Common myeloid progenitor, CD34-positive (primary cell): ENCODE results near the gene AJUBA.

Experiments
- CTCF ChIA-PET: fragments of 350-600 bp; sonication (Branson Sonifier 250); formaldehyde crosslinking; loops from one replicate; lab custom pipeline; 2021; ENCODE audit warnings: antibody characterized with exemption; lab: Charles Lee
- POLR2A ChIA-PET: fragments of 350-600 bp; sonication (Branson Sonifier 250); formaldehyde crosslinking; loops from one replicate; lab custom pipeline; 2021; ENCODE audit warnings: antibody characterized with exemption; lab: Charles Lee
- DNase-seq, 3 donors: peaks; one replicate each; pipeline versions ENCODE4 v3.0.0 to v3.0.0-alpha.2; 2013
- H3K27ac ChIP-seq, 2 experiments: 1 replicate in 1 of 2; 2 replicates in 1 of 2; pipeline ENCODE4 v1.7.0; 2013; ENCODE audit warnings: inconsistent platforms in 2 of 2, low read length in 2 of 2, mild to moderate bottlenecking in 2 of 2, low read depth in 1 of 2, moderate library complexity in 1 of 2; ENCODE audit not compliant: severe bottlenecking in 2 of 2, insufficient read depth in 1 of 2, poor library complexity in 1 of 2
- H3K27me3 ChIP-seq, 5 experiments: replicated peaks in 2 of 5; 1 replicate in 3 of 5; 2 replicates in 2 of 5; pipeline versions ENCODE4 v1.6.1 to v1.7.0; 2013; ENCODE audit warnings: low read length in 4 of 5, mild to moderate bottlenecking in 2 of 5, moderate library complexity in 2 of 5, inconsistent platforms in 1 of 5; ENCODE audit not compliant: insufficient read depth in 5 of 5, control insufficient read depth in 4 of 5
- H3K36me3 ChIP-seq, 4 experiments: 1 replicate in 2 of 4; 2 replicates in 2 of 4; pipeline versions ENCODE4 v1.6.1 to v1.7.0; 2013; ENCODE audit warnings: low read length in 3 of 4, control low read depth in 1 of 4, mild to moderate bottlenecking in 1 of 4; ENCODE audit not compliant: control insufficient read depth in 4 of 4, insufficient read depth in 4 of 4
- H3K4me1 ChIP-seq, 4 experiments: 1 replicate in 3 of 4; 2 replicates in 1 of 4; pipeline versions ENCODE4 v1.6.1 to v1.7.1; 2013; ENCODE audit warnings: low read length in 3 of 4, mild to moderate bottlenecking in 3 of 4, control low read depth in 1 of 4, inconsistent platforms in 1 of 4, moderate library complexity in 1 of 4; ENCODE audit not compliant: control insufficient read depth in 4 of 4, insufficient read depth in 4 of 4; ENCODE audit errors: control extremely low read depth in 1 of 4
- H3K4me3 ChIP-seq, 7 experiments: 1 replicate in 4 of 7; 2 replicates in 3 of 7; pipeline versions ENCODE4 v1.5.1 to v1.7.0; 2013; ENCODE audit warnings: mild to moderate bottlenecking in 7 of 7, low read length in 6 of 7, moderate library complexity in 6 of 7, inconsistent platforms in 2 of 7, low read depth in 2 of 7, control low read depth in 1 of 7; ENCODE audit not compliant: insufficient read depth in 4 of 7, control insufficient read depth in 1 of 7; ENCODE audit errors: extremely low read depth in 1 of 7
- H3K9me3 ChIP-seq, 5 experiments: 1 replicate in 4 of 5; 2 replicates in 1 of 5; pipeline versions ENCODE4 v1.6.1 to v1.7.1; 2013; ENCODE audit warnings: low read length in 4 of 5, mild to moderate bottlenecking in 2 of 5, inconsistent platforms in 1 of 5, low read depth in 1 of 5, moderate library complexity in 1 of 5; ENCODE audit not compliant: control insufficient read depth in 4 of 5, insufficient read depth in 2 of 5; ENCODE audit errors: control extremely low read depth in 1 of 5
- WGBS: methylation state at CpG from one replicate; pipeline ENCODE4 v1.1.5; 2013; ENCODE audit not compliant: insufficient coverage; 5-methylcytosine and 5-hydroxymethylcytosine counted together

The AJUBA gene

DNA sequence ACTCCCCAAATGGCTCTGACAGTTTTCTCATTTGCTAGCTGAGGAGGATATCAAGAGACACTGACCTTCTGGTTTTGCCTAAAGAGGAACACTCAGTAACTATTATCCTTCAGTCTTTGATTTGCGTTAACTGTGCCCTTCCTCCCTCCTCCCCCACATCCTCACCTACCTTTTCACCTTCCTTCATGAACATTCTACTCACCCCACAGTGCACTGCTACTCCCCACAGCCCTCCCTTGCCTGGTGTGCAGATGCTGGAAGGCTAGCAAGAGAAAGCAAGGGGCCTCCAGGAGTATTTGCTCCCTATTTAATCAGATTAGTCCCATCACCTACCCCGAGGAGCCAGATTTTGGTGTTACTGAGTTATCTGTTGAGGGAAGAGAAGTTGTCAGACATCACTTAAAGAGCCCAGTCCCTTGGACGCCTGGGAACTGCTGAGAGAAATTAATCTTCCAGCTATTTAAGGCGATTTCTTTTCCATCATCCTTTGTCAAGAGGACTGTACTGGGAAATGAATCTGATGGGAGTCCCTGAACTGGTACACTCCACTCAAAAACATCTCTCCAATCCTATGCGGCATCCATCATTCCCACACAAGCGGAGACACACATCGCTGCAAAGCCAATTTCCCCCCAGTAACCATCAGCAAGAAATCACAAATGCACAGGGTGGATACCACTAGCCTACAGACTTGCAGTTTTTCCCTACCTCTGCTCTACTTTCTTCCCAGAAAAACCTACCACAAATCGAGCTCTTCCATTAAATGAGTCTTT lies 40.9 kb upstream of the AJUBA start:
- Histone ChIP-seq H3K4me1 (no peaks in the 10 kb centered on the region), H3K27me3 (no peaks in the 10 kb centered on the region), H3K9me3 (no peaks in the 10 kb centered on the region), H3K4me3 (no peak overlapping the region), H3K27ac (no peak overlapping the region), H3K36me3 (peaks cover 16 to 34% (median 25%) of the 10 kb centered on the region in 4 experiments)
- WGBS, result 95% methylated on average over 7 of the region's 8 CpGs
- POLR2A ChIA-PET, result interaction anchor here (0.6 kb wide), 1 partner anchor 27 kb away, joined by 4 read pairs; no protein-coding TSS in a partner anchor
- CTCF ChIA-PET, result interaction anchor here (0.6 to 6.8 kb wide), 10 partner anchors 10 to 586 kb away, joined by 3 to 31 read pairs (median 4); partner anchors contain the start of gene CDH24
- DNase-seq, result no peak

DNA sequence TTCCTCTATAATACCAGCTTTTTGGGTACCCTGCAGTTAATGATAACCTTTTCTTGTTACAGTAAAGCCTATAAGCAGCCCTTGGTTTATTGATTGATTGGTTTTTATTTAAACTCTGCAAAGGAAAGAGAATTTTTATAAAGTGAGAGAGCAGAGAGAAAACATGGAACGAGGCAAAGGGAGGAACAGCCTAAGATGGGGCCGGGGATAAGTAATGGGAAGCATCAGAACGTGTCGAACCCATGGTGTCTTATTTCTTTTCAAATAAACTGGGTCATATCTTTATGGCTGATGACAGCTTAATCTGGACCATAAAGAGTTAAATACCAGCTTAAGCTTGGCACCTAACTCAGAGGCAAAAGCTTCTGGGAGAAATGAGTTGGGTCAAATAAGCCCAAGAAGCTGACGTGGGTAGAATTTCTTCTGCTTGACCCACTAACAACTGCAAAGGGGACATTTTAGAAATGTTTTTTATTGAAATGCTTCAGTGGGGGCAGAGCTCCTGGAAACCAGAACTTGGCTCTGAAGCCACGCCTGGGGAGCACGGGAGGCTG lies 39.6 kb upstream of the AJUBA start:
- ChIA-PET CTCF (interaction anchor here (0.8 to 6.8 kb wide), 8 partner anchors 10 to 49 kb away, joined by 3 to 31 read pairs (median 4); partner anchors contain the start of gene CDH24), POLR2A (interaction anchor here (0.6 kb wide), 1 partner anchor 9 kb away, joined by 3 read pairs; no protein-coding TSS in a partner anchor)
- H3K4me3 ChIP-seq, result no peak overlapping the region
- 91% methylated on average over 7 of the region's 7 CpGs for WGBS
- no peak overlapping the region for H3K27ac ChIP-seq
- no peaks in the 10 kb centered on the region for H3K4me1 ChIP-seq
- no peaks in the 10 kb centered on the region for H3K27me3 ChIP-seq
- no peak for DNase-seq
- no peaks in the 10 kb centered on the region for H3K9me3 ChIP-seq
- H3K36me3 ChIP-seq, result peaks cover 13 to 28% (median 22%) of the 10 kb centered on the region in 4 experiments

GRCh38 chr14:23021434-23021833 lies 39.1 kb upstream of the AJUBA start:
- H3K9me3 ChIP-seq, result no peaks in the 10 kb centered on the region
- POLR2A ChIA-PET, result interaction anchor here (0.6 kb wide), 1 partner anchor 10 kb away, joined by 3 read pairs; no protein-coding TSS in a partner anchor
- CTCF ChIA-PET, result interaction anchor here (1.0 to 6.8 kb wide), 7 partner anchors 12 to 49 kb away, joined by 3 to 31 read pairs (median 4); partner anchors contain the start of gene CDH24
- no peak overlapping the region for H3K27ac ChIP-seq
- peaks cover 12 to 28% (median 22%) of the 10 kb centered on the region in 4 experiments for H3K36me3 ChIP-seq
- H3K27me3 ChIP-seq, result no peaks in the 10 kb centered on the region
- no peak for DNase-seq
- no peaks in the 10 kb centered on the region for H3K4me1 ChIP-seq
- WGBS, result 100% methylated on average over 9 of the region's 9 CpGs
- no peak overlapping the region for H3K4me3 ChIP-seq

DNA sequence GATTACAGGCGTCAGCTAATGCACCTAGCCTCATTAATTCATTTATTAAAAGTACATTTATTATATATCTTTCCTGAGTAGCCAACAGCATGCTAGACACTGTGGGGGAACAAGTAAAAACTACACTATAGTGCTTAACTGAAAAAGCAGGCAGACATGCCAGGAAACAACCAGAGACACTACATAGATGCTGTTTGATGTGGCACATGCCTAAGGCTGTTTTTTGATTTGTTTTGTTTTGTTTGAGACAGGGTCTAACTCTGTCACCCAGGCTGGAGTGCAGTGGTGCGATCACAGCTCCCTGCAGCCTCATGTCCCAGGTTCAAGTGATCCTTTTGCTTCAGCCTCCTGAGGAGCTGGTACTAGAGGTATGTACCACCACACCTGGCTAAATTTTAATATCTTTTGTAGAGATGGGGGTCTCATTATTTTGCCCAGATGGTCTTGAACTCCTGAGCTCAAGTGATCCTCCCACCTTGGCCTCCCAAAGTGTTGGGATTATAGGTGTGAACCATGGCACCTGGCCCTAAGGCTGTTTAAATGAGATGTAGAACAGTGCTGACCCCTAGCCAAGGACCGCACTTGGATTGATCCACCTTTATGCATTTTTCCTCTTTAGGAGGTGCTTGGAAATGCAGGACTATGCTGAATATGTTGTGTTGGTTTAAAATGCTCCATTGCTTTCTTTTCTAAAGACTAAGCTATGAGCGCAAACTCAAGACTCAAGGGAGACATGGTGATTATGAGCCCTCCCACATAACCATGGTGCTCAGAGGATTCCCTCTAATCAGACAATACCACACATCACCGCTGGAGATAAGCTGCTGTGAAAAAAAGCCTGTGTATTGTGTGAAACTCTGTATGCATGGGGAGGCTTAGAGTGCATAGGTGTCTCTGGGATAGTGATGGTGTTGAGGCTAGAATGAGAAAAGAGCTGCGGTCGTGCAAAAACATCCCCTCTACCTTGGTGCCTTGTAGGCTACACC lies 38.1 kb upstream of the AJUBA start:
- no peak overlapping the region for H3K27ac ChIP-seq
- 80% methylated on average over 1 of the region's 7 CpGs for WGBS
- H3K27me3 ChIP-seq, result no peaks in the 10 kb centered on the region
- no peaks in the 10 kb centered on the region for H3K9me3 ChIP-seq
- peak in 1 of 3 donors; percentile 31 for DNase-seq
- H3K36me3 ChIP-seq, result peaks cover 3 to 19% (median 13%) of the 10 kb centered on the region in 4 experiments
- H3K4me1 ChIP-seq, result peaks cover 0 to 4% (median 0%) of the 10 kb centered on the region in 4 experiments
- no peak overlapping the region for H3K4me3 ChIP-seq
- POLR2A ChIA-PET, result no interaction called here
- CTCF ChIA-PET, result interaction anchor here (1.0 to 6.8 kb wide), 5 partner anchors 14 to 39 kb away, joined by 3 to 31 read pairs (median 4); partner anchors contain the start of gene CDH24

- Histone ChIP-seq H3K9me3 (no peaks in the 10 kb centered on the region), H3K36me3 (peaks cover 0 to 5% (median 4%) of the 10 kb centered on the region in 4 experiments), H3K27ac (no peak overlapping the region), H3K27me3 (no peaks in the 10 kb centered on the region), H3K4me3 (no peak overlapping the region), H3K4me1 (peaks cover 0 to 5% (median 0%) of the 10 kb centered on the region in 4 experiments)
- no peak for DNase-seq
- ChIA-PET CTCF (interaction anchor here (0.8 to 4.5 kb wide), 3 partner anchors 23 to 45 kb away, joined by 3 to 23 read pairs (median 3); no protein-coding TSS in a partner anchor), POLR2A (no interaction called here)
These were observed 35.8 kb upstream of the AJUBA start for GRCh38 chr14:23018107-23018506.

GRCh38 chr14:23017091-23017490 lies 34.7 kb upstream of the AJUBA start:
- Histone ChIP-seq H3K9me3 (no peaks in the 10 kb centered on the region), H3K27me3 (no peaks in the 10 kb centered on the region), H3K4me1 (peaks cover 0 to 5% (median 0%) of the 10 kb centered on the region in 4 experiments), H3K27ac (no peak overlapping the region), H3K4me3 (no peak overlapping the region), H3K36me3 (peaks cover 0 to 5% (median 4%) of the 10 kb centered on the region in 4 experiments)
- CTCF ChIA-PET, result interaction anchor here (0.8 to 4.5 kb wide), 4 partner anchors 22 to 41 kb away, joined by 3 to 23 read pairs (median 4); no protein-coding TSS in a partner anchor
- 100% methylated on average over 4 of the region's 5 CpGs for WGBS
- DNase-seq, result no peak
- POLR2A ChIA-PET, result interaction anchor here (0.7 kb wide), 1 partner anchor 173 kb away, joined by 3 read pairs; no protein-coding TSS in a partner anchor
